SU-DHL-6 (cell line): ENCODE results near the gene GPR160.

Experiments
- EZH2phosphoT487 ChIP-seq: fragments of 200-600 bp; sonication (generic), shearing (Covaris generic); conservative IDR thresholded peaks from 2 replicates; pipeline ENCODE4 v1.6.1; 2018; ENCODE audit warnings: mild to moderate bottlenecking, antibody characterized with exemption, low read length, moderate library complexity, mixed read lengths
- TF ChIP-seq, protein P1 (sequence below): fragments of 200-600 bp; sonication (generic); IDR thresholded peaks from one replicate; pipeline ENCODE4 v1.5.1; 2017; ENCODE audit warnings: antibody characterized with exemption, mild to moderate bottlenecking, low read length, moderate library complexity; ENCODE audit not compliant: insufficient read depth, poor library complexity, severe bottlenecking

GRCh38 chr3:170010498-170010897 lies 27.3 kb upstream of the GPR160 start:
- TF ChIP-seq, protein P1, sequence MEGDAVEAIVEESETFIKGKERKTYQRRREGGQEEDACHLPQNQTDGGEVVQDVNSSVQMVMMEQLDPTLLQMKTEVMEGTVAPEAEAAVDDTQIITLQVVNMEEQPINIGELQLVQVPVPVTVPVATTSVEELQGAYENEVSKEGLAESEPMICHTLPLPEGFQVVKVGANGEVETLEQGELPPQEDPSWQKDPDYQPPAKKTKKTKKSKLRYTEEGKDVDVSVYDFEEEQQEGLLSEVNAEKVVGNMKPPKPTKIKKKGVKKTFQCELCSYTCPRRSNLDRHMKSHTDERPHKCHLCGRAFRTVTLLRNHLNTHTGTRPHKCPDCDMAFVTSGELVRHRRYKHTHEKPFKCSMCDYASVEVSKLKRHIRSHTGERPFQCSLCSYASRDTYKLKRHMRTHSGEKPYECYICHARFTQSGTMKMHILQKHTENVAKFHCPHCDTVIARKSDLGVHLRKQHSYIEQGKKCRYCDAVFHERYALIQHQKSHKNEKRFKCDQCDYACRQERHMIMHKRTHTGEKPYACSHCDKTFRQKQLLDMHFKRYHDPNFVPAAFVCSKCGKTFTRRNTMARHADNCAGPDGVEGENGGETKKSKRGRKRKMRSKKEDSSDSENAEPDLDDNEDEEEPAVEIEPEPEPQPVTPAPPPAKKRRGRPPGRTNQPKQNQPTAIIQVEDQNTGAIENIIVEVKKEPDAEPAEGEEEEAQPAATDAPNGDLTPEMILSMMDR, result no peak
- TF ChIP-seq EZH2phosphoT487, result no peak
